Measurements from ENCODE around the gene DLL1. TPM values are rescaled to one million over a fixed set of nuclear protein-coding genes. Genes with fewer than 3 reads are reported as not detected.

The DLL1 gene
- total and polyA plus RNA-seq, 12 donors: 2.6 to 27.2 (median 8.7) TPM

DNA sequence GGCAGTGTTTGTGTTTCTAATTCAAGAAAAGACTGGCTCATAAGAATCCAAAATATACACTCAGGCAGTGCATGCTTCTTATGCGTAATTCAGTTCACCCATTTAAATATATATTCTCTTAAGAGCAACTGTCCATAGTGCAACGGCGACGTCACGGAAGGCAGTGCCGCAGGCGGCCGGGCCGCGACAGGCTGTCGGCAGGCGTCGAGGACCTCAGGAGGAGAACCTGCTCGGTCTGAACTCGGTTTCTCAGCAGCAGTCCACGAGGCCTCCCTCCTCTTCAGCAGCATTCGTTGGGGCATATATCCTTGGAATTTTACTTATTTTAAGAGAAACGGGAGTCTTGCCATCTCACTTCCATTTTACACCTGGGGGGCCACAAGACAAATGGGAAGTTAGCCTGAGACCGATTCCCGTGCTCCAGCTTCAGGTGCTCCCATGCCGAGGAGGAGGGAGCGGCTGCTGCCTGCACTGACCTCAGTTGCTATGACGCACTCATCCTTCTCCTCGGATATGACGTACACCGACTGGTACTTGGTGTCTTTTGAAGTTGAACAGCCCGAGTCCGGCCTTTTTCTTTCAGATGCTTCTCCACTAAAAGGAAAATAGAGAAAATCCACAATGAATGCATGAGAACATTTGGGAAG, 8.2 kb downstream of the DLL1 start:
- ATAC-seq: no peak
- no peak for DNase-seq
- H3K36me3 ChIP-seq: peaks cover 0 to 49% (median 13%) of the 10 kb centered on the region in 9 donors
- WGBS, 2 donors: 94% methylated on average over 28 of the region's 28 CpGs
- no peak overlapping the region for H3K4me3 ChIP-seq
- no peaks in the 10 kb centered on the region for H3K9me3 ChIP-seq
- peaks cover 0 to 26% (median 0%) of the 10 kb centered on the region in 7 donors for H3K27me3 ChIP-seq
- peaks cover 0 to 55% (median 41%) of the 10 kb centered on the region in 9 donors for H3K4me1 ChIP-seq
- no peak overlapping the region for H3K27ac ChIP-seq
- TF ChIP-seq, protein P1, sequence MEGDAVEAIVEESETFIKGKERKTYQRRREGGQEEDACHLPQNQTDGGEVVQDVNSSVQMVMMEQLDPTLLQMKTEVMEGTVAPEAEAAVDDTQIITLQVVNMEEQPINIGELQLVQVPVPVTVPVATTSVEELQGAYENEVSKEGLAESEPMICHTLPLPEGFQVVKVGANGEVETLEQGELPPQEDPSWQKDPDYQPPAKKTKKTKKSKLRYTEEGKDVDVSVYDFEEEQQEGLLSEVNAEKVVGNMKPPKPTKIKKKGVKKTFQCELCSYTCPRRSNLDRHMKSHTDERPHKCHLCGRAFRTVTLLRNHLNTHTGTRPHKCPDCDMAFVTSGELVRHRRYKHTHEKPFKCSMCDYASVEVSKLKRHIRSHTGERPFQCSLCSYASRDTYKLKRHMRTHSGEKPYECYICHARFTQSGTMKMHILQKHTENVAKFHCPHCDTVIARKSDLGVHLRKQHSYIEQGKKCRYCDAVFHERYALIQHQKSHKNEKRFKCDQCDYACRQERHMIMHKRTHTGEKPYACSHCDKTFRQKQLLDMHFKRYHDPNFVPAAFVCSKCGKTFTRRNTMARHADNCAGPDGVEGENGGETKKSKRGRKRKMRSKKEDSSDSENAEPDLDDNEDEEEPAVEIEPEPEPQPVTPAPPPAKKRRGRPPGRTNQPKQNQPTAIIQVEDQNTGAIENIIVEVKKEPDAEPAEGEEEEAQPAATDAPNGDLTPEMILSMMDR (IDR thresholded peaks at IDR 0.05): no peak
- intact Hi-C loops (cut with DNase I): no loop called here

DNA sequence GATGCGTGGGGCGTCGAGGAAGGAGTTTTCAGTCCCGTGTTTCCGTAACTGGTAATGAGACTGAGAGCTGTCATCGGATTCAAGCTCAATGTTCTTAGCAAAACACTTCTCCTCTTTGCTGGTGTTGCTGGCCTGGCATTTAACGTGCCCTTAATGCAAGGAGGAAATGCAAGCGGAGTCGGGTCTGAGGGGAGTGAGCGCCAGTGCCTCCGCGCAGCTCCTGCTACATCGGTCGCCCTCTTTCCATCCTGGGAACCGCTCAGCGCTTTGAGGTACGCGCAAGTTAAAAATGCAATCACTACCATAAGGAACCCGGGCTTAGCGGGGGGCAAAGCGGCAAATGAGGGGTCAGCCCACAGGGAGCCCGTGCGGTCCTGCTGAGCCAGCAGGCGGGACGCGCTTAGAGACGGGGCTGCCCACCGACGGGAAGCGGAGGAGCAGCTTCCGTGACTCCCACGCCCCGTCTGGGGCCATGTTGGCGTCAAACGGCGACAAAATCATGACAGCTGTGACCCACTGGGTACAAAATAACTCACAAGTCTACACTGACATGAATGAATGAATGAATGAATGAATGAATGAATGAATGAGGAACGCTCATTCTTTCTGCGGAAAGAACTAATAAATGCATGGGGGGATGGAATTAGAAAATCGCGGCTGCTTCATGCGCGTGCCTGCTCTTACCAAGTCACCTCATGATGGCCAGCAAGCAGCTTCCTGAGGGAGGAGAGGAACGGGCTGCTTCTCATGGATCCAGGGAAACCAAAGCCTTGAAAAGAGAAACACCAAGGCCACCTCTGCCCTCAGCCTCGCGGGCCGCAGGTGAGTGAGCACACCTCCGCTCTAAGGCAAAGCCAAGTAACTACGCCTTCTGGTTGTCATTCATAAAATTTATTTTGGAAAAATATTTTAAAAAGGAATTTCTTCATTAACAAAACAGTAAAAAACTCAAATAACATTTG, 9.3 kb downstream of the DLL1 start:
- H3K4me1 ChIP-seq: peaks cover 0 to 55% (median 41%) of the 10 kb centered on the region in 9 donors

DNA sequence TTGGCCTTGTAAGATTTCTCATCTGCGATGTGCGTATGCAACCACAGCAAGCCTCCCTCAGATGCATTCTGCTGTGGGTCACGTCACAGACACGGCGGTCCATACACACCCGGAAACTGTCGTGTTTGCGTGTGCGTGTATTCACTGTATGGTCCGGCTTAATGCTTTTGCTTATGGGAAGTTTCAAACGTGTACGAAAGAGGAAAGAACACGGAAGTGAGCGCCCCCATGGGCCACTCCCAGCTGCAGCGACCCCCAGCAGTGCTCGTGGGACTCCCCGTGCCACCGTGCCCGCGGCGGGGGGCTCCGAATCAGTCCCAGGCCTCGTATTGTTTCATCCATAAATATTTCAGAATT, 10.2 kb downstream of the DLL1 start:
- no peak for DNase-seq
- Histone ChIP-seq H3K27ac (peak overlapping the region in 6 of 10 donors; percentile 3 to 63 (median 44)), H3K36me3 (peaks cover 0 to 43% (median 13%) of the 10 kb centered on the region in 9 donors), H3K27me3 (peaks cover 0 to 7% (median 0%) of the 10 kb centered on the region in 7 donors), H3K4me3 (peak overlapping the region in 8 of 10 donors; percentile 6 to 41 (median 36)), H3K4me1 (peaks cover 6 to 55% (median 41%) of the 10 kb centered on the region in 9 donors), H3K9me3 (no peaks in the 10 kb centered on the region)
- TF ChIP-seq, protein P1 (IDR thresholded peaks at IDR 0.05): peak in 1 of 9 donors; percentile 2
- intact Hi-C loops (cut with DNase I): no loop called here
- WGBS, 2 donors: 60 to 72% methylated on average over 23 of the region's 23 CpGs
- peak in 1 of 8 donors; percentile 2 for ATAC-seq

More for the DNA sequence above, 9.3 kb downstream of the DLL1 start:
- TF ChIP-seq, protein P1 (IDR thresholded peaks at IDR 0.05): no peak
- intact Hi-C loops (cut with DNase I): no loop called here
- Histone ChIP-seq H3K27ac (no peak overlapping the region), H3K4me3 (peak overlapping the region in 1 of 10 donors; percentile 33), H3K9me3 (no peaks in the 10 kb centered on the region), H3K27me3 (peaks cover 0 to 16% (median 0%) of the 10 kb centered on the region in 7 donors), H3K36me3 (peaks cover 0 to 44% (median 13%) of the 10 kb centered on the region in 9 donors)
- peak in 1 of 2 donors; percentile 9 for DNase-seq
- 90 to 95% methylated on average over 48 of the region's 48 CpGs for WGBS, 2 donors
- ATAC-seq: no peak

Measured in heart right ventricle (tissue), 16 donors.